Measurements from ENCODE around the gene PLCH2.

Gene PLCH2

DNA sequence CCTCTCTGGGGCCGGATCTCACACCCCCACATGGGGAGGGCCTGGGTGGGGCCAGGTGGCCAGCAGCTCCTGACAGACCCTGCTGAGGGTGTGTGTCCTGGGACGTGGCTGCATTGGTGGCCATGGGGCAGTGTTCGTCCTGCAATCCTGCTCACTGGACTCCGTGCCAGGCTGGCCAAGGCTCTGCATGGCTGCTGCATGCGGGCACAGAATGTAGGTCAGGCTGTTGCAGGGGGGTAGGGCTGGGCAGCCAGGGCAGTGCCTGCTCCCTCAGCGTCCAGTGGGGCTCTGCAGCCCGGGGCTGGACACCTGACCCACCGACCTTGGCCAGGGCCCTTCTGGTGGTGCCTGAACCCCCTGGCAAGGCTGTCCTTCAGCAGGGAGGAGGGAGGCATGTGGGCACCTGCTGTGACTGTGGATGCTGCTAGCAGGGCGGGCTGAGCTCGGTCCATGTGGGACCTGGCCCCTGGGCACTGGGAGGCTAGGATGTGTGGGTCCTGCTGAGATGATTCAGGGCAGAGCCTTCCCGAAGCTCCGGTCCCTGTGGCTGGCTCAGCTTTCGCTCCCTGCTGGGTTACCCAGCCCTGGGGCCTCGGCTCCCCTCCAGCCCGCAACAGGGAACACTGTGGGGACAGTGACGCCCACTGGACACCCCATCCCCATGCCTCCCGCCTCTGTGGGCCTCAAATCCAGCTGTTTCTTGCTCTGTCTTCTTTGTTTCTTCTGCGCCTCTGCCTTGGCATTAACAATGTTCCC, 14.9 kb upstream of the PLCH2 start:
- DNase-seq, result no peak

DNA sequence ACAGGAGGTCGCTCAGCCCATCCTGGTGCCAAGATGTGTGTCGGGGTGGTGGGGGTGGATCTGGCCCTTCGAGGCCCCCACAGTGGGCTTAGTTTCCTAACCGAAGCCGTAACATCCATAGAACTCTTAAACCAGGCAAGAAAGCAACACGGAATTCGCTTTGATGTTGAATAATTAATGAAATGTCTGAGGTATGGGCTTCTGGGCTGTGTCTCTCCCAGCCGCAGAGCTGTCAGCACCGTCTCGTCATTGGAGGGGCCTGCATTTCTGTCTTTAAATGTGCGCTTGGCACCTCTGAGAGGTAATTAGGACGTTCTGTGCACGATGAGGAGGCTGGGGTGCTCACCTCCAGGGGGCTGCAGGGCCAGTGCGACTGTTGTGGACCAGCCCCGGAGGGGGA, 13.3 kb upstream of the PLCH2 start:
- no peak for DNase-seq

DNA sequence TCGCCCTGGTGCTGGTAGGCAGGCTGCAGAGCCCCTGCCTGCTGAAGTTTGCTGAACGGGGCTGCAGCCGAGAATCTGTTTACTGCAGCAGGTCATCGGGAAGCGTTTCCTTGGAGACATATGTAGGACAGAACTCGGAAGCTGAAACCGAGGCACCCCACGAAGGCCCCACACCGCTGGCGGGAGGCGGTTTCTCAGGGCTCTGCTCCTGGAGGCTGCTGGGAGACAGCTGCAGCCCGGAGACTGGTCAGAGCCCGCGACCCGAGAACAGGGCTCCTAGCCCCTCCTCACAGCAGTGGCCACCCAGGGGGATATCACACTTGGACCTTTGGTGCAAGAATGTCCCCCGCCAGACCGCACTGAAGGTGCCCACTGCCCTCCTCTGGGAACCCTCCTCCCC, 12.7 kb upstream of the PLCH2 start:
- no peak for DNase-seq

DNA sequence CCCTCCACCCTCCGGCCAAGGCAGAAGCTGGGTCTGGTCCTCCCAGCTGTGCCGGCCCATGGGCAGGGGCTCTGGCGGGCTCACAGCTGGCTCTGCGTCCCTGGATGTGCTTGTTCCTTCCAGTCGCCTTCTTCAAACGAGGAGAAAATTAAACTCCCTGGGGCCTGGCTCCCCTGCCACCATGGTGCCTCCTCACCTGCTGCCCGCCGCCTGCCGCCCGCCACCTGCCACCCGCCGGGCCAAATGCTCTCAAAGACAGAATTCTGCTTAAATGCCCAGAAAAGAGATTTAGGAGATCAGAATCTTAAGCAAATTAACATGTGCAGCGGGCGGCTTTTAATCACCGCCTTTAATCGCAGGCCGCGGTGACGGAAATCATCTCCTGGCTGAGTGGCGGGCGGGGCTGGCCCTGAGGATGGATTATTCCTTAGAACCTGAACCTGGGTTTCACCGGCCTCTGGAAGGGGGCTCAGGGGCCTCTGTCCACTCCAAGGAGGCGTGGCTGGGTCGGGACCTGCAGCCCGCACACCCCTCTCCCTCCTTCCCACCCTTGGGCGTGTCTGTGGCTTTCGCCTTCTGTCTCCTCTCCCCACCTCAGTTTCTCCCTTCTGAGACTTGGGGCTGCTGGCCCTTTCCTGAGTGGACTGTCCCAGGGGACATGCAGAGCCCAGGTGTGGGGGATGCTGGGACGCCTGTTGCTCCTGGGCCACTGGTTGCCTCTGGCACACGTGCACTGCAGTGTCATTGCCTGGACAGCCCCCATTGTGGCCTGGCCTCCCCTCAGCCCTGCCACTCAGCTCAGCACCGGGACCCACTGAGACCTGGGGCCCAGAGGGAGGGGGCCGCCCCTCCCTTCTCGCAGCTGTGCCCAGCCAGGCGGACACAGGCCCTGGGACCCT, 10.5 kb upstream of the PLCH2 start:
- DNase-seq, result no peak

DNA sequence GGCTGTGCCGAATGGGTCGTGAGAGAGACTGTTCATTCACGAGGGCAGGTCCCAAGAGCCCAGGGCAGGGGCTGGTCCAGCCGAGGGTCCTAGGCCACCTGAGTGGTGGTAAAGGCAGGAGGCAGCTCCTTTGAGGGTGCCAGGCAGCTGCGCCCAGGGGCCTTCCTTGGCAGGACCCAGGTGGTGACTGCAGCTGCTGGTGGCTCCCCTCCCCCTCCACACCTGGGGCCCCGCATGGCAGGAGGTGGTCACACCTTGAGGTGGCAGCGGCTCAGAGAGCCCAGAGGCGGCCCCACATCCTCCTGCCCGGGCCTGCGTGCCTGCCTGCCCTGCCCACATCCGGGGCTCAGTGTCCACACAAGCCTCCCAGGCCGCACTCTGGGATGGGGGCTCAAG, 9.8 kb upstream of the PLCH2 start:
- no peak for DNase-seq

DNA sequence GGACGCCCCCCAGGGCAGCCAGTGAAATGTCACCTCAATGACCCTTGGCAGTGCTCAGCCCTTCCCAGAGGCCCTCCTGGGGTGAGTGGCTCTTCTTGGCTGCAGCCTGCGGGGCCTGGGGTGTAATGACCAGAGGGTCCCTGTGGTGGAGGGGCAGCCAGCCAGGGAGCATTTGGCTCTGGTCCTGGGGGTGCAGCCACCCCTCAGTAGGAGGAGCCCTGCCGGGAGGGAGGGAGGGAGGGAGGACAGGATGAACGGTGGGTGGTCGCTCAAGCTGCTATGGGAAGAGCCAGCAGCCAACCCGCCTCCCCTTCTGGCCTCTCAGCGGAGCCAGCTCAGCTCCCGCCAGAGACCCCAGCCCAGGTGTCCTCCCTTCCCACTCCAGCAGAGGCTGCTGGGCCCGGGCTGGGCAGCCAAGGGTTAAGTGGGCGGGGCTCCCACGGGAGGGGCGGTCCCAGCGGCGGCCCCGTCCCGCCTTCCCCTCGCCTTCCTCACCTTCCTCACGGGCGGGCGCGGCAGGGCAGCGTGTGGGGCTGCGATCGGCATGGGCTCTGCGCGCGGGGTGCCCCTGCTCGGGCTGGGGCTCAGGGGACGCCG, 9.0 kb upstream of the PLCH2 start:
- DNase-seq, result peak; percentile 23

DNA sequence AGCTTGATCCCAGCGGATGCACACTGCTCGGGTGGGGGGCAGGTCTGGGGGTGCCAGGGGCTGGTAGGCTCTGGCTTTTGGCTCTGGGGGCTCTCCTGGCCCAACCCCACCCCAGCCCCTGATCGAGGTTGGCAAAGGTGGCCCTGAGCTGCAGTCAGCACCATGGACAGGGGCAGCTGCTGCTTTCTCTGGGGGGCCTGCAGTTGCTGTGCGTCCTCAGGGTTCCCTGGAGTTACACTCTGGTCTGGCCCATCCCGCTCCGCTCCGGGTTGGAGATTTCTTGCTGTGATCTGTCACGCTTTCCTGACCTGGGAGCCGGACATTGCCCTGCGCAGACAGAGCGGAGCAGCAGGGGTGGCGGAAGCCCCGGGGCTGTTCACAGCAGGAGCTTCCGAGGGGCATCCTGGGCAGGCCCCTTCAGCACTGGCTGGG, 8.0 kb upstream of the PLCH2 start:
- DNase-seq, result peak; percentile 32

DNA sequence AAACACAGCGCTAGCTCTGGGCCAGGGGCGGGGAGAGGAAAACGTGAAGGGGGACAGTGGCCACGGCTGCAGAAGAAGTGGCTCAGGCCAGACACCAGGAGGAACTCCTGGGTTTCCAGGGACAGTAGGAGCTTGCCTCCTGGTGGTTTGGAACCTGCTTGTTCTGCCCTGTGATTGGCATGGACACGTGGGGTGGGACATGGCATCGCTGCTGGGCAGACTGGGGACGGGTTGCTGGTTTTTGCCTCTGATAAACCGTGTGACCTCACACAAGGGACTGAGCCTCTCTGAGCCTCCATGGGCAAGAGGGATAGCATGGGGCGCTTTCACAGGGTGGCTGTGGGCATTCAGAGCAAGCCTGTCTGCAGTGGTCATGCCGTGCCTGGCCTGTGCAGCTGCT, 7.5 kb upstream of the PLCH2 start:
- DNase-seq, result no peak

DNA sequence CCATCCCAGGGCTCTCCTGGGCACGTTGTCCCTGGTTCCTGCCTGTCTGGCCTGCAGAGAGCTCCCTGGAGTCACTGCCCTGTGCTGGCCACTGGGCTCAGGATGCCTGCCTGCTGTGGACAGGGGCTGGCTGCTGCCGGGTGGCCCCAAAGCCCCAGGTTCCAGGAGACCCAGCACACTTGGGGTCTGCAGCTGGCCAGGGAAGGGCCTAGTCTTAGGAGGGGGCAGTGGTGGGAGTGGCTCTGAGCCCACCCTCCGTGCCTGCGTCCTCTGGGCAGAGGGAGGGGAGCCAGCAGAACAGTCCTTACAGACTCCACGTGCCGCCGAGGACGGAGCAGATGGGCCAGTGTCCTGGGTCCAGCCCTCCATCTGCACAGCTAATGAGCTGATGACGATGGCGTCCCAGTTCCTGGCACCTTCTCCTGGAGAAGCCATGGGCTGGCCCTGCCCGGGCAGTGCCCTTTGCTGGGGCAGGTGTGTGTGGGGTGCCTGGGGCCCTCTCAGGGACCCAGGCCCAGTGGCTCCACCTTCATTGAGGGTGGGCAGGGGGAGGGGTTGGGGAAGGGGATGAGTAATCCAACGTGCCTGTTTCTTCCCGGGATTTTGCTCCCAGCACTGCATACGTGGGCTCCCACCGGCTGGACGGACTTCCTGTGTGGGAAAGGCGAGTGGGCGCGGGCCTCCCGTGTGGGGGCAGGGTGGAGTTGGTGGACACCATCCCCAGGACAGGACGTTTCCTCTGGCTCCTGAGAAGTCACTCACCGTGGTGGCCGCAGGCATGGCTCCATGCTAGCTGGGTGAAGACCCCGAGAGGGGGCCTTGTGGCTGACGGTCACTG, 6.8 kb upstream of the PLCH2 start:
- no peak for DNase-seq

DNA sequence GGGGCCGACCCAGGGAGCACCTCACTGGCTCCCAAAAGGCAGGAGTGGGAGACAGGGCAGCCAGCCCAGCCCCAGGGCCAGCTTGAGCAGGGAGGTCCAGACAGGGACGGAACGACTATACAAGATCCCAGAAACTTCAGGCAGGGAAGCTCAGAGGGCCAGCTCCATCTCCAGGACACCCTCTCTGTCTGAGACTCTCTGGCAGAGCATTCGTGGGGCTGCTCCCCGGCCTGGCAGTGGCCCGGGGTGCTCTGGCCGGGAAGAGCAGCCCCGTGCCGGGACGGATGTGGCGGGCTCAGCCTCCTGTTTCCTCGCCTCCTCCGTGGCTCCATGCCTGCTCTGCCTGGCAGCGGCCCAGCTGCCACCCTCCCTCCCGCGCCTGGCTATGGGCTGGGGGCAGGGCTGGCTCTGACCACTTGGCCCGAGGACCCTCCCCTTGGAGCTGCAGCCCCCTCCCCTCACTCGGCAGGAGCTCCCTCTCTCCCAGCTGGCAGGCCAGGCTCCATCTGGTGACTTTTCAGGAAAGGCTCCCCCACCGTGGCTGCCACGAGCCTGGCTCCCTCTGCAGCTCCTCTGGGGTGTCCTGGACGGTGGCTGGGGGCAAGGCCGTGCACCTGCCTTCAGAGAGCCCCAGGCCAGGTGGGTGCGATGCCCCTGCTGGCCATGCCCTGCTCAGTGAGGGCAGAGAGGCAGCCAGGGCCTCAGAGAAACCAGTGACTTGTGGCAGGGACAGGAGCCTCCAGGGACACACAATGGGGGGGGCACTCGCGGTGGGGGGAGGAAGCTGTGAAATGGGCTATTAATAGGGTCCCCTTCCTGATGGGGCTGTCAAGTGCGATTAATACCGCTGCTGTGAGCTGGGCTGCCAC, 5.6 kb upstream of the PLCH2 start:
- DNase-seq, result no peak

DNA sequence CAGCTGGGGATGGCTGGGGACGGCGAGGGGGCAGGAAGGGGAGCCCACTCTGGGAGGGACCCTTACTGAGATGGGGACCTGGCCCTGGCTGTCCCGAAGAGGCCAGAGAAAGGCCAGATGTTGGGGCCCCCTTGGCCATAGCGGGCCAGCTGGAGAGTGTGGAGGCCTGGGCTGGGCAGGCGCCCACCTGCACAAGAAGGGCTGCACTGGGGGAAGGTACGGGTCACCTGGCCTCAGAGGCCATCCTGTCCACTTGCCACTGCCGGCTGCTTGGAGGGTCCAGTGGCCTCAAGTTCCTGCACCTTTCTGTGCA, 5.0 kb upstream of the PLCH2 start:
- DNase-seq, result no peak

DNA sequence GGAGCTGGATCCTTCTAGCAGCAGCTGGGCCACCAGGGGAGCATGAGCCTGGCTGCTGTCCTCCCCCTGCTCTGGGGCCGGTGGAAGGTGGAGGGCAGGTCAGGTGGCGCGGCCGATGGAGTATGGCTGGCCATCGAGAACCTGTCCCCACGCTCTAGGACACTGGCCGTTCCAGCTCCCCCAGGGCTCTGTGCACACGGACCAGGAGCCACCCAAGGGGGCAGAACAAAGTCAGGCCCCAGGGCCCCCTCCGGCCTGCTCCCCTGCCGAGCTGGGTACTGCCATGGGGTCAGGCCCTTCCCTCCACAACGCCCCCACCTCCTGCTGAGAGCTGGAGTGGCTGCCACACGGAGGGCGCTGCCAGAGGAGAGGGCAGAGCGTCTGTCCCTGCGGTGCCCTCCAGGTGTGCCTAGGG, 4.5 kb upstream of the PLCH2 start:
- no peak for DNase-seq

DNA sequence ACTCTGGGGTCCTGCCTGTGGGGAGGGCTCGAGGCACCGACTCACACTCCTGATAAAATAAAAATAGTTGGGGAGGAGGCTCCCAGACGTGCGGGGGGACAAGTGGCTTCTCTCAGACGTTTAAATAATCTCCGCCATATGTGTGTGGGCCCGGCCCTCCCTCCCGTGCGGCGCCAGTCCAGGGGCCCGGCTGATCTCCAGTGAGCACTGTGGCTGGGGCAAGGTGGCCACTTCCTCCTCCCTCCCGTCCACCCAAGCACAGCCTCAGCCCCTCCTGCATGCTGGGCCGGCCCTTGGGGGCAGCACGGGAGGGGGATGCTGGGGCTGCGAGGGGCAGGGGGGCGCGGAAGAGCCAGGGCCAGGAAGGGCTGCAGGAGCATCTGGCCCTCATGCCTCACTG, 4.0 kb upstream of the PLCH2 start:
- DNase-seq, result no peak

DNA sequence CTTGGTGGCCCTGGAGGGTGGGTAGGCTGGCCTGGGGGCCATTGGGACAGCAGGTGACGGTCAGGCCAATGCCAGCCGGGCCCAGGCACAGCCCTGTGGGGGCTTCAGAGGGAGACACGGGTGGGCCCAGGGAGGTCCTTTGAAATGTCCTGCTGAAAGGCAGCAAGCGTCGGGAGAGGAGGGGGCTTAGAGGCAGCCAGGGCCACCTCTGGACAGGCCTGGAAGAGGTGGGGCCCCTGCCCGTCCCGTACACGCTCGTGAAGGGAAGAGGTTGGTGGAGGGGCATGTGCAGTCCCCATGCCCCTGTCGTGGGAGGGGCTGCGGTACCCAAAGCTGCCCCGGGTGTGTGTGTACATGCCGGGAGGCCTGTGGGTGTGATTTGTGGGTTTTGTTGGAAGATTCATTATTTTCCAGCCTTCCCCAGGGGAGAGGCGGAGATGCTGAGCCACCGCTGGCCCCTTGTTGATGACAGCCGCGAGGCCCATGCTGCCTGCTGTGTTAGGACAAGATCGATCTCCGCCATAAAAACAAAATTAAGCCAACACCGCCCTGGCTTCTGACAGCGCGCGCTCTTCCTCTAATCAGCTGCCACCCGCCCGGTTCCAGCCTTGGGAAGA, 3.4 kb upstream of the PLCH2 start:
- DNase-seq, result no peak

DNA sequence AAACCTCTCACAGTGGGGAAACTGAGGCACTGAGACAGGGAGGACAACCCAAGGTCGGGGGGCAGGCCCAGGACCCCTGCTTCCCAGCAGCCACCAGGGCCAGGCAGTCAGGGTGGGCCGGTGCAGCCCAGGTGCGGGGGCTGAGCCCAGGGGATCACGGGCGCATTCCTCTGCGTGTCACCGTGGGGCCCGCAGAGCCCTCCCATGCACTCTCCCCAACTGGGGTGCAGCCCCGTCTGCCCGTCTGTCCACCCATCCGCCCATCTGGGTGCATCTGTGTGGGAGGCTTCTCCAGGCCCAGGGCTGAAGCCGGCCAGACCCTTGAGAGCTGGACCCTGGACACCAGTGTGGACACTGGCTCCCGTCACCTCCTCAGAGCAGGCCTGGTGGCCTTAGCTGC, 2.9 kb upstream of the PLCH2 start:
- DNase-seq, result no peak

DNA sequence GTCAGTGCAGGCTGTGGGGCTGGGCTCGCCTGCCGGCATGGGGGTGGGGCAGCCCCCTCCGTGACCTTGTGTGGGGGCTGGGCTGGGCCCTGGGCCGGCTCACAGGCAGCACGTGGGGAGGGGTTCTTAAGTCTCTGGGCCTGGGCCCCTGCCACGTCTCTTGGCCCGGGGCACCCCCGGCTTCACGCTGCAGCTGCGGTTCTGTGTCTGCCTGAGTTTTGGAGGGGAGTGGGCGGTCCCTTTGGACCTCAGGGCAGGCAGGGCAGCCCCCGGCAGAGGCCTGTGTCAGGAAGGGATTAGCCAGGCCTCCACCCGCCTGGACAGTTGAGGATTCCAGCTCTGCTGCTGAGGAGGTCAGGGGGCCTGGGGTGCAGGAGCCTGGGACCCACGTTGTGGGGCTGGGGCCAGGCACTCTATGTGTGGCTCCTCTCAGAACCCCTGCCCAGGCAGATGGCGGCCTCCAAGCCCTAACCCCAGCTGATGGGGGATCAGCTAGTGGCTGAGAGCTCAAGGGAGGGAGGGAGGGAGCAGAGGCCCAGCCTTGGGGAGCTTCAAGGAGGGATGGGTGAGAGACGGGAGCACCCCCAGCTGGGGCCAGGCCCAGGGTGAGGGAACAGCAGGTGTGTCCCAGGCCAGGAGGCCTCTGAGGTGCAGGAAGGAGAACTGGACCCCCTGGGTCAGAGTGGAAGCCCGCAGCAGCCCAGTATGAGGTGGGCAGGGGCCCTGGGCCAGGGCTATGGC, 1.8 kb upstream of the PLCH2 start:
- DNase-seq, result no peak

DNA sequence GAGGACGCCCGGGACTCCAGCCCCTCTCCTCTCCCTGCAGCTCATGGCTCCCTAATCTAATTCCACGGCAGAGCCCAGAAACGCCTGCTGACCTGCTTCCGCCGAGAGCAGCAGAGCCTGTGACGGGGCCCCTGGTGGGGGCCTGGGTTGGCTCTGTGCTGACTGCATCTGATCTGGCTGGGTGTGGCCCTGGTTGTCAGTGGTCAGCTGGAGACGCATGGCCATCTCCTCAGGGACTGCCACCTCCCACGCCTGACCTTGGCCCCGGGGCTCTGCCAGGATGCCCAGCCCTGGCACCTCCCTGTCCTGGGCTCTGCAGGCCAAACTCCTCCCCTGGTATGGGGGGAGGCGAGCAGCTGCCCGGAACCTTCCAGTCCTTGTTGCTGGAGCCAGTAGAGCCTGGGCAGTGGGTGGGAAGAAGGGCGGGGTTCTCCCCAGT, 1.1 kb upstream of the PLCH2 start:
- no peak for DNase-seq

DNA sequence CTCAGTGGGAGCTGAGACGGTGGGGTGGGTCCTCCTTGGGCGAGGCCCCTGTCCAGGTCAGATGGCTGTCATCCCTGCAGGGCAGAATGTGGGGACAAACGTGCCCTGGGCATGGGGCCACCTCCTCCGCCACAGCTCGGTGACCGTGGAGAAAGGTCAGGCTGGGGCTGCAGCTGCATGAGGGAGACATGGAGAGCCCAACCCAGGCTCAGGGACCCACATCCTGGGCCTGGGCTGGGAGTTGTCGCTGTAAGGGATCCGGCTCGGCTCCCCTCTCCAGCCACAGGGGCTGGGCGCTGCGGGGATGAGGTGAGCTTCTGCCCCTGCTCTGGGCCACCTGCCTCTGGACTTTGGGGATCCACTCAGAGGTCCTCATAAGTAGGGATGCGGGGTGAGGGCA, 518 bp upstream of the PLCH2 start:
- no peak for DNase-seq

DNA sequence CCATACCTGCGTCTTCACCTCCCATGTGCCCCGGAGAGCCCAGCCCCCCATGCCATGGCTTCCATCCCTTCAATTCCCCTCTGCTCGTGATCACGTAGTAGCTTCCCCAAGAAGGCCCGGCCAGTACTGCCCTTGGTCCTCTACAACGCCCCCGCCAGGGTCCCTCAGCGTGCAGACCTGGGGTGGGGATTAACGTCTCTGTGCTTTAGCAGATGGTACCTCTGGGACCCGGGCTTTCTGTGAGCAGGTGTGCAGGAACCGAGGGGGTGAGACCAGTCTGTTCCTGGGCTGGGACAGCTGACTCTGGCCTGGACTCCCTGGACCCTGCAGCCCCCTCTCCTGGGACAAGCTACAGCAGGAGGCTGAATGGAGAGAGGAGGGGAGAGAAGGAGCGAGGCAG, 1.2 kb downstream of the PLCH2 start:
- DNase-seq, result no peak

DNA sequence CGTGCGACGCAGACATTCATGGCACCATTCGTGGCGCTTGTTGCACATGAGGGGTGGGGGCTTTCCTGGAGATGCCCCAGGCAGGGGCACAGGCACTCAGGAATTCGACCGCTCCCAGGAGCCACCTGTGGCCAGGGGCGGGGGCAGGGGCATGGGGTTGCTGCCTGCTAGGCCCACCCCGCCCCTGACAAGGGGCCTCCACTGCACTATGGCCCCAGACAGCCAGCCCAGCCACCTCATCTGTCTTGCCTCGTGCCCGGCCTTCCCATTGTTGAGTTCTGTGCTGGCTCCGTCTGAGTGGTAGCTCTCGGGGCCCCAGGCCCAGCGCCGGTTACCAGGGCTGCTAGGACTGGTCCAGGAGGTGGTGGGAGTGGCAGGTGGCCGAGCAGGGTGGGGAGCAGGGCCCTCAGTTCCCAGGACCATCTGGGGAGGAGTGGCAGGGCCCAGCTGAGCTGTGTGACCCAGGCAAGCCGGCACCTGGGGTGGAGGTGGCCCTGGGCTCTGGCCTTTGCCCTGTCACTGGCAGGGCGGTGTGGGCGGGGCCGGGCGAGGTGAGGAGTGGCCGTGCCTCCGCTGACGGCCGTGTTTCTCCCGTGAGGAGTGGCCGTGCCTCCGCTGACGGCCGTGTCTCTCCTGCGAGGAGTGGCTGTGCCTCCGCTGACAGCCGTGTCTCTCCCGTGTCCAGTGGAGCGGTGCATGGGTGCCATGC, 1.9 kb downstream of the PLCH2 start:
- DNase-seq, result no peak

All from CD4-positive, alpha-beta T cell treated with Interleukin-6 for 4 hours (primary cell).